GM18951 (cell line): Measurements from ENCODE around the gene DOK7.

Experiments used
- POLR2A ChIP-seq: IDR thresholded peaks from 4 replicates; pipeline ENCODE4 v1.6.1; 2011; ENCODE audit warnings: mild to moderate bottlenecking; ENCODE audit not compliant: insufficient read length, insufficient read depth; ENCODE audit errors: extremely low read depth
- in situ Hi-C: fragments of 300-500 bp; cut with MboI; formaldehyde crosslinking; loops from one replicate; pipeline ENCODE4 v1.12.0; 2022; ENCODE audit warnings: low sequenced_read_pairs, mixed read lengths, inconsistent platforms; ENCODE audit not compliant: unreplicated experiment

DOK7 gene

GRCh38 chr4:3464911-3465697, 2.0 kb downstream of the DOK7 start:
- TF ChIP-seq POLR2A: no peak
- in situ Hi-C loops: no loop called here

- in situ Hi-C loops: no loop called here
- no peak for TF ChIP-seq POLR2A
Measured at GRCh38 chr4:3465698-3466671, 2.9 kb downstream of the DOK7 start.

- no peak for TF ChIP-seq POLR2A
- in situ Hi-C loops: no loop called here
Measured at GRCh38 chr4:3466691-3467600, 3.8 kb downstream of the DOK7 start.

- in situ Hi-C loops: no loop called here
- no peak for TF ChIP-seq POLR2A
Measured at GRCh38 chr4:3467601-3468031, 4.5 kb downstream of the DOK7 start.

- in situ Hi-C loops: no loop called here
- no peak for TF ChIP-seq POLR2A
Measured at GRCh38 chr4:3468154-3468553, 5.0 kb downstream of the DOK7 start.

GRCh38 chr4:3468804-3469203, 5.7 kb downstream of the DOK7 start:
- no peak for TF ChIP-seq POLR2A
- in situ Hi-C loops: no loop called here

- no peak for TF ChIP-seq POLR2A
Measured at GRCh38 chr4:3469386-3470243, 6.5 kb downstream of the DOK7 start.

GRCh38 chr4:3470244-3471097, 7.4 kb downstream of the DOK7 start:
- TF ChIP-seq POLR2A: no peak
- in situ Hi-C loops: no loop called here

More at GRCh38 chr4:3469386-3470243, 6.5 kb downstream of the DOK7 start:
- in situ Hi-C loops: no loop called here

GRCh38 chr4:3471098-3471760, 8.1 kb downstream of the DOK7 start:
- in situ Hi-C loops: no loop called here
- no peak for TF ChIP-seq POLR2A

- in situ Hi-C loops: no loop called here
- no peak for TF ChIP-seq POLR2A
Measured at GRCh38 chr4:3471886-3472285, 8.8 kb downstream of the DOK7 start.

GRCh38 chr4:3472411-3473141, 9.5 kb downstream of the DOK7 start:
- in situ Hi-C loops: no loop called here
- no peak for TF ChIP-seq POLR2A
